Measurements from ENCODE around the gene ZFP1. TPM values are rescaled to one million over a fixed set of nuclear protein-coding genes. Genes with fewer than 3 reads are reported as not detected.
"Not testable (repeated sequence)": the region's sequence is repeated elsewhere in the genome, so short reads cannot be mapped to it uniquely, and the experiment has no call there.

Gene ZFP1
- total RNA-seq, 1 donor from 2014 or later = 19.8 TPM

- no peak for DNase-seq (ENCODE audit: extremely low spot score, unreplicated experiment)
- H3K9me3 Mint-ChIP-seq = no peaks in the 10 kb centered on the region
- H3K4me1 Mint-ChIP-seq (ENCODE audit: unreplicated experiment) = peaks cover 4% of the 10 kb centered on the region
- TF ChIP-seq CTCF (conservative IDR thresholded peaks at IDR 0.05) = no peak
- no peaks in the 10 kb centered on the region for H3K27me3 Mint-ChIP-seq
- H3K36me3 Mint-ChIP-seq = no peaks in the 10 kb centered on the region
- H3K27ac Mint-ChIP-seq = no peak overlapping the region
- no peak overlapping the region for H3K4me3 Mint-ChIP-seq
Observed at GRCh38 chr16:75208242-75208825, 60.0 kb downstream of the ZFP1 start.

- no peak overlapping the region for H3K4me3 Mint-ChIP-seq
Observed at GRCh38 chr16:75208861-75209505, 60.7 kb downstream of the ZFP1 start.

GRCh38 chr16:75209514-75209913 is 61.2 kb downstream of the ZFP1 start:
- H3K36me3 Mint-ChIP-seq; H3K27me3 Mint-ChIP-seq; H3K27ac Mint-ChIP-seq; H3K9me3 Mint-ChIP-seq; DNase-seq (ENCODE audit: extremely low spot score, unreplicated experiment); H3K4me3 Mint-ChIP-seq; H3K4me1 Mint-ChIP-seq (ENCODE audit: unreplicated experiment): not testable (repeated sequence)

More at GRCh38 chr16:75208861-75209505, 60.7 kb downstream of the ZFP1 start:
- no peak overlapping the region for H3K27ac Mint-ChIP-seq
- peaks cover under 1% of the 10 kb centered on the region for H3K4me1 Mint-ChIP-seq (ENCODE audit: unreplicated experiment)
- H3K9me3 Mint-ChIP-seq = no peaks in the 10 kb centered on the region
- H3K36me3 Mint-ChIP-seq = no peaks in the 10 kb centered on the region
- no peak for TF ChIP-seq CTCF (conservative IDR thresholded peaks at IDR 0.05)
- no peaks in the 10 kb centered on the region for H3K27me3 Mint-ChIP-seq
- DNase-seq (ENCODE audit: extremely low spot score, unreplicated experiment) = no peak

- DNase-seq (ENCODE audit: extremely low spot score, unreplicated experiment) = no peak
- no peaks in the 10 kb centered on the region for H3K36me3 Mint-ChIP-seq
- no peak for TF ChIP-seq CTCF (conservative IDR thresholded peaks at IDR 0.05)
- H3K27me3 Mint-ChIP-seq = no peaks in the 10 kb centered on the region
- no peaks in the 10 kb centered on the region for H3K9me3 Mint-ChIP-seq
- no peak overlapping the region for H3K27ac Mint-ChIP-seq
- no peaks in the 10 kb centered on the region for H3K4me1 Mint-ChIP-seq (ENCODE audit: unreplicated experiment)
- no peak overlapping the region for H3K4me3 Mint-ChIP-seq
Observed at GRCh38 chr16:75209944-75210343, 61.6 kb downstream of the ZFP1 start.

- not testable (repeated sequence) for H3K27me3 Mint-ChIP-seq; H3K4me1 Mint-ChIP-seq (ENCODE audit: unreplicated experiment); H3K36me3 Mint-ChIP-seq; DNase-seq (ENCODE audit: extremely low spot score, unreplicated experiment); H3K27ac Mint-ChIP-seq; H3K9me3 Mint-ChIP-seq; H3K4me3 Mint-ChIP-seq
Observed at GRCh38 chr16:75211286-75211685, 63.0 kb downstream of the ZFP1 start.

GRCh38 chr16:75216127-75216526 is 67.8 kb downstream of the ZFP1 start:
- Mint-ChIP-seq H3K27ac (no peak overlapping the region), H3K36me3 (no peaks in the 10 kb centered on the region), H3K9me3 (no peaks in the 10 kb centered on the region), H3K27me3 (no peaks in the 10 kb centered on the region), H3K4me1 (ENCODE audit: unreplicated experiment) (no peaks in the 10 kb centered on the region), H3K4me3 (no peak overlapping the region)
- no peak for TF ChIP-seq CTCF (conservative IDR thresholded peaks at IDR 0.05)
- DNase-seq (ENCODE audit: extremely low spot score, unreplicated experiment) = no peak

All from type B pancreatic cell (in vitro differentiated cells).